ENCODE measurements around the gene ACSS2.

Gene ACSS2

GRCh38 chr20:34931771-34932170, 55.4 kb downstream of the ACSS2 start:
- TF ChIP-seq CTCF (IDR thresholded peaks at IDR 0.05; ENCODE audit: control insufficient read depth, extremely low read depth, insufficient read depth) = no peak
- DNase-seq (ENCODE audit: low read depth) = no peak
- no peak overlapping the region for H3K4me3 ChIP-seq (ENCODE audit: low read depth, low read length)

GRCh38 chr20:34938466-34939163, 62.2 kb downstream of the ACSS2 start:
- peak; percentile 48 for DNase-seq (ENCODE audit: low read depth)
- H3K4me3 ChIP-seq (ENCODE audit: low read depth, low read length) = no peak overlapping the region
- TF ChIP-seq CTCF (IDR thresholded peaks at IDR 0.05; ENCODE audit: control insufficient read depth, extremely low read depth, insufficient read depth) = no peak

GRCh38 chr20:34940081-34940481, 63.7 kb downstream of the ACSS2 start:
- DNase-seq (ENCODE audit: low read depth) = no peak
- TF ChIP-seq CTCF (IDR thresholded peaks at IDR 0.05; ENCODE audit: control insufficient read depth, extremely low read depth, insufficient read depth) = no peak
- H3K4me3 ChIP-seq (ENCODE audit: low read depth, low read length) = no peak overlapping the region

GRCh38 chr20:34941226-34941625, 64.8 kb downstream of the ACSS2 start:
- DNase-seq (ENCODE audit: low read depth) = no peak
- TF ChIP-seq CTCF (IDR thresholded peaks at IDR 0.05; ENCODE audit: control insufficient read depth, extremely low read depth, insufficient read depth) = no peak
- no peak overlapping the region for H3K4me3 ChIP-seq (ENCODE audit: low read depth, low read length)

GRCh38 chr20:34942301-34942700, 65.9 kb downstream of the ACSS2 start:
- TF ChIP-seq CTCF (IDR thresholded peaks at IDR 0.05; ENCODE audit: control insufficient read depth, extremely low read depth, insufficient read depth) = no peak
- no peak overlapping the region for H3K4me3 ChIP-seq (ENCODE audit: low read depth, low read length)
- no peak for DNase-seq (ENCODE audit: low read depth)

- H3K4me3 ChIP-seq (ENCODE audit: low read depth, low read length) = no peak overlapping the region
- no peak for TF ChIP-seq CTCF (IDR thresholded peaks at IDR 0.05; ENCODE audit: control insufficient read depth, extremely low read depth, insufficient read depth)
- no peak for DNase-seq (ENCODE audit: low read depth)
Observed at GRCh38 chr20:34943808-34944567, 67.6 kb downstream of the ACSS2 start.
